ENCODE data around the gene ZNF26.
"Not testable (repeated sequence)": the region's sequence is repeated elsewhere in the genome, so short reads cannot be mapped to it uniquely, and the experiment has no call there.

ZNF26 gene

DNA sequence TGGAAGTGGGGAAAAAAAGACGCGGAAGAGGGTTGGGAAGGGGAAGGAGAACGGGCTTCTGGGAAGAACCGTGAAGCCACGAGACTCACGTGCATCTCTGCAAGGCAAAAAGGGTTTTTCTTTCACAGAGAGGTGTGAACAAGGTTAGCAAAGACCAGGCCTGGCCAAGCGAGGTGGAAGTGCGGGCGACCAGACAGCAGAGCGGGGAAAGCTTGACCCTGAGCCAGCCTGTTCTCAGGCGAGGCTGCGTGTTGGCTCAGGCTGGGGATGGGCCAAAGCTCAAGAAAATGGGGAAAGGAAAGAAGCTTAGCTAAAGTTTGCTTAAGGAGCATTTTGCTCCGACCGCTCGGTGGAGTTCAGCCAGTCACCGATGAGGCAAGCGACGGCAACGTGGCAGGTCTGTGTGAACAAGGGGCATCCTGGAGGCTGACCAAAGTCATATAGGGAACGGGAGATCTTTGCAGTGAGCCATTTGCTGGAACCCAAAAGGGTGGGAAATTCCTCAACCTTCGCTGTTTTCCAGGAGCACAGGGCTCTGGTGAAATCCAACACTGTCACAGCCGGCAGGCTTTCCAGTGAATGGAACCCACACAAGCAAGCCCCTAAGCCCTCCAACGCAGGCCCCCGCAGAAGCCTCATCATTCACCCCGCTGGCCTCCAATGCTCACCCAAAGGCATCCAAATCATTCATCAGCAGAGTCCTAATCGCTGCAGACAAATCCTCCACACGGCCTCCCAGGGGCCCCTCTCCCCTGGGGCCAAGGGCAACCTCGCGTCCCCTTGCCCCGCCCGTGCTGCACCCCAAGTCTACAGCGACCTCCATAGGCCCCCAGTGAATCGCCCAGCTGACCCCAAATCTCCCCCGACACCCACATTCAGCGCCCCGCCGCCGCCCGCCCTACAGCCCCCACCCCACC lies 30.8 kb upstream of the ZNF26 start:
- peak; percentile 25 for DNase-seq

DNA sequence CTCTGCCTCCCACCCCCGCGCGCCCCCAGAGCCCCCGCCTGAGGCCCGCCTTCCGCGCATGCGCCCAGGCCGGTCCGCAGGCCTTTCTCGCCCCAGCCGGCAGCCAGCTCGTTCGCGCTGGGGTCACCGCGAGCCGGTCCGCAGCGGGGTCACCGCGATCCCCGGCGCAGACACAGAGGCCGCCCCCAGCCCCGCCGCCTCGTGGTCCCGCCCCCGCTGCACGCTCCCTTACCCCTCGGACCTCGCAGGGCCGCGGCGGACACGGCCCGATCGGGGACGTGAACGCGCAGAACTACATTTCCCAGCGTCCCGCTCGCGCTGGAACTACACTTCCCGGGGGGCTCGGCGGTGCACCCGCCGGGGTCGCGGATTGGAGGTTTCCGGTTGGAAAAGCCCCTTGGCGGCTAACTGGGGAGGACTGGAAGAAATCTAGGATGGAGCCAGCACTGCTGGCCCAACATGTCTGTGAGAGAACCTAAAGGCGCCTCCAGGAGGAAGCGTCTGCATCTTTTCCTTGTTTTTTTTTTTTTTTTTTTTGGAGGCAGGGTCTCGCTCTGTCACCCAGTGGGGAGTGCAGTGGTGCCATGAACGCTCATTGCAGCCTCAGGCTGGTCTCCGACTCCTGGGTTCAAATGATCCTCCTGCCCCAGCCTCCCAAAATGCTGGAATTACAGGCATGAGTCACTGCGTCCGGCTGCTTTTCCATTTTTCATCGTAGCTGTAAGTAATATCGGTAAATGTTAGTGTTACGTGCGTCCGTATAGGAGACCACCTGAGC lies 30.0 kb upstream of the ZNF26 start, which contains the start of gene ZNF605:
Gene ZNF605, minus strand, starts transcription at position 296 of the 778 bp plus-strand sequence. CDS start 10,671 bp downstream, outside the sequence.
- peak; percentile 82 for DNase-seq

DNA sequence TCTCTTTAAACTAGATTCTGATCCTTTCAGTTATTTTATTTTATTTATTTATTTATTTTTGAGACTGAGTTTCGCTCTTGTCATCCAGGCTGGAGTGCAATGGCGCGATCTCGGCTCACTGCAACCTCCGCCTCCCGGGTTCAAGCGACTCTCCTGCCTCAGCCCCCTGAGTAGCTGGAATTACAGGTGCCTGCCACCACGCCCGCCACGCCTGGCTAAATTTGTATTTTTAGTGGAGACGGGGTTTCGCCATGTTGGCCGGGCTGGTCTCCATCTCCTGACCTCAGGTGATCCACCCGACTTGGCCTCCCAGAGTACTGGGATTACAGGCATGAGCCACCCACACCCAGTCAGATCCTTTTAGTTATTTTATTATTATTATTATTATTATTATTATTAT lies 24.4 kb upstream of the ZNF26 start:
- DNase-seq, result not testable (repeated sequence)

DNA sequence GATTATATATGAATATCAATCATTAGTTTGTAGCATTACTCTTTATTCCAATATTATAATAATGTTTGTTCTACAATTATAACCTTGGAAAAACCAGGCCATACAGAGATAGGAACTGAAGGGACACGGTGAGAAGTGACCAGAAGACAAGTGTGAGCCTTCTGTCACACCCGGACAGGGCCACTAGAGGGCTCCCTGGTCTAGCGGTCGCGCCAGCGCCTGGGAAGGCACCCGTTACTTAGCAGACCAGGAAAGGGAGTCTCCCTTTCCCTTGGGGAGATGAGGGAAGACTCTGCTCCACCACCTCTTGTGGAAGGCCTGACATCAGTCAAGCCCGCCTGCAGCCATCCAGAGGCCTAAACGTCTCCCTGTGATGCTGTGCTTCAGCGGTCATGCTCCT lies 22.2 kb upstream of the ZNF26 start:
- DNase-seq, result not testable (repeated sequence)

DNA sequence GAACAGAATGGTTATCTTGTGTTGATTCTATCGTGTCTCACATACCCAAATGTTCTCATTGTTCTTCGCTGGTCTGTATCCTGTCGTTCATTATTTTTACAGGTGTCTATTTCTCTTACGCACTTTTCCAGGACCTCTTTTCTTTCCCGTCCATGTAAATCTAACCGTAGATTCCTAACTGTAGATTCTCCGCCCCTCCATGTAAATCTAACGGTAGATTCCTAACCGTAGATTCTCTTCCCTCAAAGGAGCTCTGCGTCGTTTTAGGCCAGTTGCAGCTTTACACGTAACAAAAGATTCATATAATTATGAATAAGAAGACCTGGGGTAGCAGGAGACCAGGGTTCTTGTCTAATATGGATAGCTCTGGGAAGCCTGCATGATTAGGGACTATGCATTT lies 20.4 kb upstream of the ZNF26 start:
- no peak for DNase-seq

DNA sequence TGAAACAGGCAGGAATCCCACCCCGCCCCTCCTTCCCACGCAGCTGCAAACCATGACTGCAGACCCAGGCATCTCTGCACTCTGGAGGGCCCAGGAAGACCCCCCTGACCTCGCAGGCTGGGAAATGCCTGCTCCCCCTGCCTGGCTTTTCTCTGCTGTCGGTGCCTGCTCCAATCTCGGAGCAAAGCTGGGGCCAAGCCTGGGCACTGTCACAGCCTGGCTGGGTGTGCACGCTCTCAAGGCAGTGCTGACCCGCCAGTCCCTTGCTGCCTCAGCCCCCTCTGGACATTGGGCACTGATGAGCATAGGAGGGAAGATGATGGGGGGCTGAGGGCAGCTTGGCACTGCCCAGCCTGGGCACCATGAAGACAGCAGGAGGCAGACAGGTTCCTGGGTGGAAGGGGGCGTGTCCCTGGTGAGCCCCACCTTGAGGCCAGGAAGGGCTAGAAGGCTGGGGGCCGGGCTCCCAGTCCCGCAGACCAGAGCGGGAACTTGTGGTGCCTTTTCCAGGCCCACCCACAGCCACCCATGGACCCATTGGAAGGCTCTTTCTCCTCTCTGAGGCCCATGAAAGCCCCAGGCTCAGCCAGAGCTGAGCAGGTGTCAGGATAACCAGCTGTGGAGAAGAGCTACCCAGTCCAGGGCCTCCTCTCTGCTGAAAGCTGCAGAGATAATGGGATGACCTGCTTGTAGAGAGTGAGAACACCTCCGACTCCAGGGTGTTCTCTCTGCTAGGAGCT lies 19.3 kb upstream of the ZNF26 start:
- no peak for DNase-seq

DNA sequence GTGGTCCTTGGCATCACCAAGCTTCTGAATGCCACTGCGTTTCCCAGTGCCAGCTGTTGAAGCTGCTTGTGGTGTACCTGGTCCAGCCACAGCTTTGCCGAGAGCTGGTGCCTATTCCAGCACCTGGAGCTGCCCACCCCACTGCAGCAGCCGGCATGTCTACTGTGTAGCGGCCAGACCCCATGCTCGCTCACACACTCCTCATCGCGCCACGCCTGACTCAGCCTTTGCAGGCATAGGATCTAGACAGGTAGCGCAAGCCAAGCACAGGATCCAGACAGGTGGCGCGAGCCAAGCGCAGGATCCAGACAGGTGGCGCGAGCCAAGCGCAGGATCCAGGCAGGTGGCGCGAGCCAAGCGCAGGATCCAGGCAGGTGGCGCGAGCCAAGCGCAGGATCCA lies 18.4 kb upstream of the ZNF26 start:
- no peak for DNase-seq

DNA sequence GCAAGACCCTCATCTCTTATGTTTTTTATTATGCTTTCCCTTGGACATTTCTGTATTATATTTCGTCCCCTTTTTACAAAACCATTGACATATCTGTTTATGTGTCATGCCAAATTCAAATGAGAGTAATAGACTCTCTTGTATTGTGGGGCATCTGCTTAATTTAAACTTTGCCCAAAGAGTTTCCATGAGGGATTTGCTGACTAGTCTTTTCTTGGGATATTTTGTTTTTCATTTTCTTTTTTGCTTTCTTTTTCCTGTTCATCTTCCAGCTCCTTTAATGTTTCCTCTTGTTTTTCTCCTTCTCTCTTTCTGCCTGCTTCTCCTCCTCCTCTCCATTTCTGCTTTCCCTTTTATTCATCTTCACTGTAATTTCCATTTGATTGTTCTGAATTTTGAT lies 13.8 kb upstream of the ZNF26 start:
- no peak for DNase-seq

DNA sequence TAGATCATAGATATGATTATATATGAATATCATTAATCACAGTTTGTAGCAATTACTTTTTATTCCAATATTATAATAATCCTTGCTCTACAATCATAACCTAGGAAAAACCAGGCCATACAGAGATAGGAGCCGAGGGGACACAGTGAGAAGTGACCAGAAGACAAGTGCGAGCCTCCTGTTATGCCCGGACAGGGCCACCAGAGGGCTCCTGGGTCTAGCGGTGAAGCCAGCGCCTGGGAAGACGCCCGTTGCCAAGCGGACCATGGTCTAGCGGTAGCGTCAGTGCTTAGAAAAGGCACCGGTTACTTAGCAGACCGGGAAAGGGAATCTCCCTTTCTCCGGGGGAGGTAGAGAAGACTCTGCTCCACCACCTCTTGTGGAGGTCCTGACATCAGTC lies 9.3 kb upstream of the ZNF26 start:
- peak; percentile 55 for DNase-seq

DNA sequence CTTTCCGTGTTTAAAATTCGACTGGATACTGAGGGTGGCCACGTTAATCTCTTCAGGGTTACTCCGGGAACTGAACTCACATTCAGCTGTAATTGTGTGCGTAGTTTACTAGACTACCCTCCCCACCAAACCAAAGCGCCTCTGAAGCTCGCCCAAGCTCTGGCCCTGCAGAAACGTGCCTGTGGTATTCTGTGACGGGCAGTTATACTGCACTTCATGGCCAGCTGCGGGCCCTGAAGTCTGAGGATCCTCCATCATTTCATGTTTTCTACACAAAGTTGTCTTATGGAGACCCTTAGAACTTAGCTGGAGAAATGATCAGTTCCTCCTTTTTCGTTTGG lies 688 bp downstream of the ZNF26 start:
- no peak for DNase-seq

DNA sequence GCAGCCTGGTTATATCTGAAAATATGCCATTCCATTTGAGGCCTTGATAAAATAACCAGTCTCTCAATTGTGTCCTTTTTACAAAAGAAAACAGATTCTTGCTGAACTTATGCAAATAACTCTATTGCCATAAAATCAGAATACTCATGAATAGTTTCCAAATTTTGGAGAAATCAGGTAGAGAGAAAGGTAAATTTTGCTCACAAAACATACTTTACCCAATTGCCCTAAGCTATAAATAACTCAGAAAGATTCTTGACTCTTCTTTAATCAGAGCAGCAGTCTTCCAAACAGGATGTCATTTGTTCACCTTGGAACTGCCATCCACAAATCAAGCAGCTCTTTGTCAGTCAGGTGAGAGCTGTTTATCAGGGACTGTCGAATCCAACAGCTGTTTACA lies 12.6 kb downstream of the ZNF26 start:
- no peak for DNase-seq

DNA sequence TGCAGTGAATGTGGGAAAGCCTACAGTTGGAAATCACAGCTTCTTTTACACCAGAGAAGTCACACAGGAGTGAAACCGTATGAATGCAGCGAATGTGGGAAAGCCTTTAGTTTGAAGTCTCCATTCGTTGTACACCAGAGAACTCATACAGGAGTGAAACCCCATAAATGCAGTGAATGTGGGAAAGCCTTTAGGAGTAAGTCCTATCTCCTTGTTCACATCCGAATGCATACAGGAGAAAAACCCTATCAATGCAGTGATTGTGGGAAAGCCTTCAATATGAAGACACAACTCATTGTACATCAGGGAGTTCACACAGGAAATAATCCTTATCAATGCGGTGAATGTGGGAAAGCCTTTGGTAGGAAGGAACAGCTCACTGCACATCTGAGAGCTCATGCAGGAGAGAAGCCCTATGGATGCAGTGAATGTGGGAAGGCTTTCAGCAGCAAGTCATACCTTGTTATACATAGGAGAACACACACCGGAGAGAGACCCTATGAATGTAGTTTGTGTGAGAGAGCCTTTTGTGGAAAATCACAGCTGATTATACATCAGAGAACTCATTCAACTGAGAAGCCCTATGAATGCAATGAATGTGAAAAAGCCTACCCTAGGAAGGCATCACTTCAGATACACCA lies 24.6 kb downstream of the ZNF26 start:
- DNase-seq, result no peak

DNA sequence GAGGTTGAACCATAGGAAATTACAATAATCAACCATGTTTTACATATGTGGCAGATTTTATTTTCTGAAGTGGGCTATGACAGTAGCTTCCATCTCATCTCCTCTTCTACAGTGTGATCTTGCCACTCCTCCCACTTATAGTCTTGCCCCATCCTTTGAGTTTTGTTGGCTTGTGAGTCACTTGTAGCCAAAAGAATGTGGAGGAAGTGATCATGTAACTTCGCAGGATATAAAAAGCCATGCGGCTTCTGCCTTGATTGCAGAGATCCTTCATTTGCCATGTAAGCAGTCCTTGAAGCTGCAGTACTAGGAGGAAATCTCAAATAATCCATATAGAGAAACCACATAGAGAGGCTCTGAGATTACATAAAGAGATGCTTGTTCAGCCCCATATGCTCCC lies 37.4 kb downstream of the ZNF26 start:
- DNase-seq, result no peak

DNA sequence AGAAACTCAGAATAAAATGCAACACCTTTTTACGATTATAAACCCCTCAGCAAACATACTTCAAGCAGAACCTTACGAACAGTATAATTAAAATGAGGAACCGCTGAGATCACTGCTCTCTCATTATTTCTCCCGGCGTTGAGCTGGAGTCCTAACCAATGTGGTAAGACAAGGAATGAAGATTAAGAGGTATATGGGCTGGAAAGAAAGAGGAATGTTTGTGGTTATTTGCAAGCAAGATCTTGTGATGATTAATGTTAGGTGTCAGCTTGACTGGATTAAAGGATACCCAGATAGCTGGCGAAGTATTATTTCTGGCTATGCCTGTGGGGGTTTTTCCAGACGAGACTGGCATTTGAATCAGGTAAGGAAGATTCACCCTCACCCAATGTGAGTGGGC lies 40.8 kb downstream of the ZNF26 start:
- DNase-seq, result no peak

DNA sequence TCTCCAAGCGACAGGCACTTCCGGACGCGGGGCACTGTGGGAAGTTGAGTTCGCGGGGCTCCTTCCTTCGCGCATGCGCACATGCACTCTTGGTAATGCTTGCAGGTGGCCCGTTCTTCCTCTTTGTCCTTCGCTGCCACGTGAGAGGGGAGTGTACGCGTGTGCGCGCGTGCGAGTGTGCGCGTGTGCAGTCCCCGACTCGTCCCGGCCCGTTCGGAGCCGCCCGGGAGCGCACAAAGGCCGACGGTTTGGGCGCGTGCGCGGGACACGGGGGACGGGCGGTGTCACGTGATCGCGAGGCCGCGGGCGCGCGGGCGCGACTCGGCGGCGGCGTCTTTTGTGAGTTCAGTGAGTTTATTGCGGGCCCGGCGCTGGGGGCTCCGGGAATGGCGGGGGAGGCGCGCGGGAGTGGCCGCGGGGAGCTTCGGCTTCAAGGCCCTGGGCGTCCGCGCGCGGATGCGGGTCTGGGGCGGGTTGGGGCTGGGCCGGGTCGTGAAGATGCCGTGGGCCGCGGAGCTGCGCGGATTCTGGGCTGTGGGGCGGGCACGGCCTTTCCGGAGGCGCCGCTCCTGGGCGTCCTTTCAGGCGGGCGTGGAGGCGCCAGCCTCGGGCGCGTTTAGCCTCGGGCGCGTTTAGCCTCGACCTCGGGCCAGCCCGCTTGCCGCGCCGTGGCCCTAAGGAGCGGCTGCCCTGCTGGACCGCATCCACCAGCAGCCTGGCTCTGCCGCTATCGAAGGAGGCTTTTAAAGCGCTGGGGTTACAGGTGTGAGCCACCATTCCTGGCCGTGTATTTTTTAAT lies 51.2 kb downstream of the ZNF26 start, which contains the start of gene ZNF84:
Gene ZNF84, plus strand, starts transcription at position 303 of the 799 bp plus-strand sequence. CDS start 3,959 bp downstream, outside the sequence.
- peak; percentile 98 for DNase-seq

DNA sequence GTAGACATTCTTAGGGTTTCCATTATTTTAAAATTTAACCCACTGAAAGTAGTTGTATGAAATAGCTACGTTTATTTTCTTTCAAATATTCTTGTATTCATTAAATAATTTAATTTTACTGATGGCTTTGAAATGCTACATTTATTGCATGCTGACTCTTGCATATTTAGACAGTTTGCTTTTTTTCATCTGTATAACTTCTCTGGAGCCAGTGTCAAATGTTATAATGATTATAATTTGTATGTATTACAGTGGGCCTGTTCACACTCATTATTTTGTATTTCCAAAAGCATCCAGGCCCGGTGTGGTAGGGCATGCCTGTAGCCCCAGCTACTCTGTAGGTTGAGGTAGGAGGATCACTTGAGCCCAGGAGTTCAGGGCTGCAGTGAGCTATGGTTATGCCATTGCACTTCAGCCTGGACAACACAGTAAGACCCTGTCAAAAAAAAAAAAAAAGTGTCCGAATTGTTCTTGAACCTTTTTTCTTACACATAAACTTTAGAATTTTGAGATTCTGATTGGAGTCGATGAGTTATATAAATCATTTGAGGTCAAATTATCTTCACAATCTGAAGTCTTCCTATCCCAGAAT lies 52.0 kb downstream of the ZNF26 start:
- no peak for DNase-seq

DNA sequence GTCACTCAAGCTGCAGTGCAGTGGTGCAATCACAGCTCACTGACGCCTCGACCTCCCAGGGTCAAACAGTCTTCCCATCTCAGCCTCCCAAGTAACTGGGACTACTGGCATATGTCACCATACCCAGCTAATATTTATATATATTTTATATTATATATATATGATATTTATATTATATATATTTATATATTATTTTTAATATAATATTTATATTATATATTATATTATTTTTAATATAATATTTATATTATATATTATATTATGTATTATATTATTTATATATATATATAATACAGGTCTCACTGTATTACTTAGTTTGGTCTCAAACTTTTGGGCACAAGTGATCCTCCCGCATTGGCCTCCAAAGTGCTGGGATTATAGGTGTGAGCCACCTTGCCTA lies 60.5 kb downstream of the ZNF26 start:
- no peak for DNase-seq

DNA sequence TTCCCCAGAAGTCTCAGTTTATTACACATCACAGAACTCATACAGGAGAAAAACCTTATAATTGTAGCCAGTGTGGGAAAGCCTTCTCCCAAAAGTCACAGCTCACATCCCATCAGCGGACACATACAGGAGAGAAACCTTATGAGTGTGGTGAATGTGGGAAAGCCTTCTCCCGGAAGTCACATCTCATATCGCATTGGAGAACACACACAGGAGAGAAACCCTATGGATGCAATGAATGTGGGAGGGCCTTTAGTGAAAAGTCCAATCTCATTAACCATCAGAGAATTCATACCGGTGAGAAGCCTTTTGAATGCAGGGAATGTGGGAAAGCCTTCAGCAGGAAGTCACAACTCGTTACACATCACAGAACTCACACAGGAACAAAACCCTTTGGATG lies 71.3 kb downstream of the ZNF26 start:
- DNase-seq, result no peak

DNA sequence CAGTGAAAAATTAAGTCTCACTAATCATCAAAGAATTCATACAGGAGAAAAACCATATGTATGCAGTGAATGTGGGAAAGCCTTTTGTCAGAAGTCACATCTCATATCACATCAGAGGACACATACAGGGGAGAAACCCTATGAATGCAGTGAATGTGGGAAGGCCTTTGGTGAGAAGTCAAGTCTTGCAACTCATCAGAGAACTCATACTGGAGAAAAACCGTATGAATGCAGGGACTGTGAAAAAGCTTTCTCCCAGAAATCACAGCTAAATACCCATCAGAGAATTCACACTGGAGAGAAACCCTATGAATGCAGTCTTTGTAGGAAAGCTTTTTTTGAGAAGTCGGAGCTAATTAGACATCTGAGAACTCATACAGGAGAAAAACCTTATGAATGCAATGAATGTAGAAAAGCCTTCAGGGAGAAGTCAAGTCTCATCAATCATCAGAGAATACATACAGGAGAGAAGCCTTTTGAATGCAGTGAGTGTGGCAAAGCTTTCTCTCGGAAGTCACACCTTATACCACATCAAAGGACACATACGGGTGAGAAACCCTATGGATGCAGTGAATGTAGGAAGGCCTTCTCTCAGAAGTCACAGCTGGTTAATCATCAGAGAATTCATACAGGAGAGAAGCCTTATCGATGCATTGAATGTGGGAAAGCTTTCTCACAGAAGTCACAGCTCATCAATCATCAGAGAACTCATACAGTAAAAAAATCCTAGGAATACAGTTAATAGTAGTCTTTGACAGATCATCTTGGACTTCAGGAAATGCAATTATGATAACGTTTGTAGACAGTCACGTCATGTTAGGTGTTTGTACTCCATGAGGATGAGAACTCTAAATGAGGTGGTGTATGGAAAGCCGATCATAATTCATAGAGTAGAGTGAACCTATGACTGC lies 72.3 kb downstream of the ZNF26 start:
- no peak for DNase-seq

DNA sequence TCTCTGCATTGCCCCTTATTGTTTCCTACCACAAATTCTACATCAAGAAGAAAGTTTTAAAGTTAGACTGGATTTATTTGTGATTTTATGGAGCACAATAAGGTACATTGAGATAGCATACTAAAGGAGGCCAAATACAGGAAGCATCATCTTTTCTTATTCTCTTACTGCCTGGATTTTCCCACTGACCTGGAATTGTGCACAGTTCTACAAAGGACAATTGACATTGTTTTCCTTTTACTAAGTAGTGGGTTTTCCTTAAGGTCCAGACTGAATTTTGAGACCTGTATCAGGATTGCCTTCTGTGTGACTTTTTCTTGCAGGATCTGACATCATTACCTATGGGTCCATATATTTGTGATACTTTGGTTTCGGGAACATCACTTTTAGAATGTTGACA lies 75.8 kb downstream of the ZNF26 start:
- no peak for DNase-seq
